OCI-LY7 (cell line): ENCODE data around the gene HIP1. TPM values are rescaled to one million over a fixed set of nuclear protein-coding genes. Genes with fewer than 3 reads are reported as not detected.
"Not testable (repeated sequence)": the region's sequence is repeated elsewhere in the genome, so short reads cannot be mapped to it uniquely, and the experiment has no call there.

Source experiments
- BruUV-seq: library from RNA; stranded (reverse); fragments of 400-500 nt; replicated peaks from 2 replicates; lab custom pipeline; 2021; lab: Mats Ljungman, UMichigan
- CTCF ChIA-PET: fragments of 300-600 bp; sonication (Branson Sonifier 250); formaldehyde crosslinking; loops from one replicate; lab custom pipeline; 2022; ENCODE audit warnings: antibody characterized with exemption; ENCODE audit not compliant: unreplicated experiment; lab: Charles Lee
- POLR2A ChIA-PET: fragments of 300-600 bp; sonication (Branson Sonifier 250); formaldehyde crosslinking; loops from one replicate; lab custom pipeline; 2022; ENCODE audit warnings: antibody characterized with exemption; lab: Charles Lee
- DNase-seq: peaks from one replicate; pipeline ENCODE4 v3.0.0-alpha.2; 2015; ENCODE audit warnings: low spot score
- H2AFZ ChIP-seq: fragments of 200-600 bp; sonication (generic), shearing (Covaris generic); 2 replicates; pipeline ENCODE4 v1.6.1; 2014; ENCODE audit warnings: mild to moderate bottlenecking, antibody characterized with exemption, low read length, moderate library complexity
- H3K27ac ChIP-seq: fragments of 200-600 bp; sonication (generic); 2 replicates; pipeline ENCODE4 v1.5.1; 2014; ENCODE audit warnings: mixed run types, low read depth, mild to moderate bottlenecking, moderate library complexity, low read length, inconsistent platforms; ENCODE audit not compliant: poor library complexity, severe bottlenecking
- H3K36me3 ChIP-seq: fragments of 200-600 bp; sonication (generic); 2 replicates; pipeline ENCODE4 v1.6.1; 2014; ENCODE audit warnings: mild to moderate bottlenecking, antibody characterized with exemption, low read length, moderate library complexity, mixed read lengths; ENCODE audit not compliant: insufficient read depth
- H3K4me1 ChIP-seq: fragments of 200-600 bp; sonication (generic); 2 replicates; pipeline ENCODE4 v1.5.1; 2014; ENCODE audit warnings: mild to moderate bottlenecking, low read length; ENCODE audit not compliant: insufficient read depth, poor library complexity, severe bottlenecking
- H3K4me2 ChIP-seq: fragments of 200-600 bp; sonication (generic); 2 replicates; pipeline ENCODE4 v1.6.1; 2014; ENCODE audit warnings: mild to moderate bottlenecking, low read length
- H3K4me3 ChIP-seq: fragments of 200-600 bp; sonication (generic); 2 replicates; pipeline ENCODE4 v1.5.1; 2014; ENCODE audit warnings: mild to moderate bottlenecking, low read depth, low read length; ENCODE audit not compliant: poor library complexity, severe bottlenecking
- H3K79me2 ChIP-seq: fragments of 200-600 bp; sonication (generic); 2 replicates; pipeline ENCODE4 v1.6.1; 2016; ENCODE audit warnings: low read depth, mild to moderate bottlenecking, low read length, moderate library complexity, mixed read lengths; ENCODE audit not compliant: insufficient read depth
- H3K9me2 ChIP-seq: fragments of 200-600 bp; sonication (generic); 2 replicates; pipeline ENCODE4 v1.6.1; 2016; ENCODE audit warnings: mild to moderate bottlenecking, low read length, mixed read lengths; ENCODE audit not compliant: insufficient read depth
- H3K9me3 ChIP-seq: fragments of 200-600 bp; sonication (generic); 2 replicates; pipeline ENCODE4 v1.6.1; 2014; ENCODE audit warnings: mild to moderate bottlenecking, mixed run types, low read length, mixed read lengths
- H4K20me1 ChIP-seq: fragments of 200-600 bp; sonication (generic); 2 replicates; pipeline ENCODE4 v1.6.1; 2014; ENCODE audit warnings: mild to moderate bottlenecking, antibody characterized with exemption, low read length, moderate library complexity, mixed read lengths; ENCODE audit not compliant: insufficient read depth
- CTCF ChIP-seq: fragments of 200-600 bp; sonication (generic); conservative IDR thresholded peaks from 2 replicates; pipeline ENCODE4 v1.5.1; 2014; ENCODE audit warnings: mild to moderate bottlenecking, antibody characterized with exemption, low read length, moderate library complexity, mixed read lengths
- EZH2phosphoT487 ChIP-seq: fragments of 200-600 bp; sonication (generic); IDR thresholded peaks from 2 replicates; pipeline ENCODE4 v1.6.1; 2018; ENCODE audit warnings: low read depth, borderline replicate concordance, mild to moderate bottlenecking, mixed run types, antibody characterized with exemption, low read length, moderate library complexity, mixed read lengths
- intact Hi-C: fragments of 100-400 bp; cut with micrococcal nuclease; formaldehyde crosslinking; loops from one replicate; pipeline ENCODE4 v1.10.0; 2022; ENCODE audit not compliant: unreplicated experiment
- total RNA-seq, 2 experiments: library from RNA; depleted of rRNA in 1 of 2; stranded (reverse); fragments of >200 nt in 1 of 2; shearing (Covaris generic) in 1 of 2; gene quantifications; 2 replicates each; pipeline ENCODE4 v1.2.3, GENCODE V29; 2014 to 2022

The HIP1 gene
- total RNA-seq, 2 experiments from 2014 or later: 15.0 to 27.8 TPM

- no peaks in the 10 kb centered on the region for H3K9me2 ChIP-seq
- no peak for DNase-seq
- intact Hi-C loops: no loop called here
- no peaks in the 10 kb centered on the region for H3K9me3 ChIP-seq
- H3K4me2 ChIP-seq: peak overlapping the region; percentile 29
- peaks cover 98% of the 10 kb centered on the region for H3K4me1 ChIP-seq
- ChIA-PET POLR2A (interaction anchor here (0.6 to 1.4 kb wide), 2 partner anchors 17 to 54 kb away, joined by 4 to 5 read pairs; no protein-coding TSS in a partner anchor), CTCF (interaction anchor here (1.0 kb wide), 1 partner anchor 47 kb away, joined by 3 read pairs; no protein-coding TSS in a partner anchor)
- H3K36me3 ChIP-seq: peaks cover 13% of the 10 kb centered on the region; the same call in 1 of the 2 replicates
- H3K79me2 ChIP-seq: no peaks in the 10 kb centered on the region; the same call in 1 of the 2 replicates
- peak overlapping the region; percentile 92 for H3K27ac ChIP-seq
- no peak for TF ChIP-seq CTCF
- no peak for TF ChIP-seq EZH2phosphoT487
- H2AFZ ChIP-seq: no peak overlapping the region
- H4K20me1 ChIP-seq: no peaks in the 10 kb centered on the region
- no TSS peak for BruUV-seq
- no peak overlapping the region for H3K4me3 ChIP-seq
Measured at GRCh38 chr7:75694638-75695399, 43.9 kb downstream of the HIP1 start.

GRCh38 chr7:75693668-75694067 lies 45.1 kb downstream of the HIP1 start:
- ChIA-PET POLR2A (interaction anchor here (0.7 kb wide), 1 partner anchor 49 kb away, joined by 3 read pairs; no protein-coding TSS in a partner anchor), CTCF (interaction anchor here (0.6 to 1.0 kb wide), 2 partner anchors 48 to 211 kb away, joined by 3 to 5 read pairs; no protein-coding TSS in a partner anchor)
- BruUV-seq, H3K9me3 ChIP-seq, H3K9me2 ChIP-seq, H3K4me3 ChIP-seq, H2AFZ ChIP-seq, H3K36me3 ChIP-seq, H3K79me2 ChIP-seq, H4K20me1 ChIP-seq, DNase-seq, intact Hi-C loops: not testable (repeated sequence)
- Histone ChIP-seq H3K4me1 (peaks cover 98% of the 10 kb centered on the region), H3K4me2 (0 out of 2 replicates have a peak overlapping the region, but pooled peaks have one; percentile 49), H3K27ac (peak overlapping the region; percentile 92)

- Histone ChIP-seq H3K79me2 (no peaks in the 10 kb centered on the region), H3K4me1 (peaks cover 98% of the 10 kb centered on the region), H3K36me3 (no peaks in the 10 kb centered on the region), H4K20me1 (no peaks in the 10 kb centered on the region), H2AFZ (no peak overlapping the region; the same call in 1 of the 2 replicates), H3K27ac (peak overlapping the region; percentile 92), H3K4me2 (peak overlapping the region; percentile 19; the same call in 1 of the 2 replicates), H3K9me2 (no peaks in the 10 kb centered on the region), H3K4me3 (no peak overlapping the region), H3K9me3 (no peaks in the 10 kb centered on the region)
- BruUV-seq: no TSS peak
- peak; percentile 45 for DNase-seq
- intact Hi-C loops: no loop called here
- no peak for TF ChIP-seq CTCF
- no peak for TF ChIP-seq EZH2phosphoT487
- POLR2A ChIA-PET: interaction anchor here (0.5 to 0.8 kb wide), 6 partner anchors 9 to 69 kb away, joined by 3 to 4 read pairs (median 3); no protein-coding TSS in a partner anchor
- CTCF ChIA-PET: no interaction called here
Measured at GRCh38 chr7:75691793-75692543, 46.8 kb downstream of the HIP1 start.
